Measurements from ENCODE around the gene TEKT4.
"Not testable (repeated sequence)": the region's sequence is repeated elsewhere in the genome, so short reads cannot be mapped to it uniquely, and the experiment has no call there.

Gene TEKT4

GRCh38 chr2:94876523-94876863 lies 5.3 kb downstream of the TEKT4 start:
- ATAC-seq = no peak

- ATAC-seq = no peak
Observed at GRCh38 chr2:94877129-94877528, 5.9 kb downstream of the TEKT4 start.

GRCh38 chr2:94878575-94878974 lies 7.3 kb downstream of the TEKT4 start:
- not testable (repeated sequence) for ATAC-seq

- ATAC-seq = no peak
Observed at GRCh38 chr2:94879314-94879981, 8.2 kb downstream of the TEKT4 start.

GRCh38 chr2:94879982-94880377 lies 8.8 kb downstream of the TEKT4 start:
- no peak for ATAC-seq

GRCh38 chr2:94880507-94880906 lies 9.3 kb downstream of the TEKT4 start:
- no peak for ATAC-seq

- no peak for ATAC-seq
Observed at GRCh38 chr2:94881070-94881469, 9.8 kb downstream of the TEKT4 start.

- no peak for ATAC-seq
Observed at GRCh38 chr2:94890234-94890633, 19.0 kb downstream of the TEKT4 start.

GRCh38 chr2:94895273-94895672 lies 24.0 kb downstream of the TEKT4 start:
- not testable (repeated sequence) for ATAC-seq

- not testable (repeated sequence) for ATAC-seq
Observed at GRCh38 chr2:94906976-94907375, 35.7 kb downstream of the TEKT4 start.

- ATAC-seq = no peak
Observed at GRCh38 chr2:94923196-94923595, 52.0 kb downstream of the TEKT4 start.

- not testable (repeated sequence) for ATAC-seq
Observed at GRCh38 chr2:94924999-94925398, 53.8 kb downstream of the TEKT4 start.
